DND-41 (cell line): ENCODE data around the gene SENP8.

Source experiments
- EZH2 ChIP-seq: IDR thresholded peaks from 3 replicates; pipeline ENCODE4 v1.6.1; 2012; ENCODE audit warnings: borderline replicate concordance, low read depth, mild to moderate bottlenecking, moderate library complexity, low read length, inconsistent platforms; ENCODE audit not compliant: severe bottlenecking
- TF ChIP-seq, protein P1 (sequence below): IDR thresholded peaks from 2 replicates; pipeline ENCODE4 v1.5.1; 2012; ENCODE audit warnings: borderline replicate concordance, low read length, moderate library complexity, mild to moderate bottlenecking; ENCODE audit not compliant: poor library complexity, severe bottlenecking; ENCODE audit errors: extremely low read depth

DNA sequence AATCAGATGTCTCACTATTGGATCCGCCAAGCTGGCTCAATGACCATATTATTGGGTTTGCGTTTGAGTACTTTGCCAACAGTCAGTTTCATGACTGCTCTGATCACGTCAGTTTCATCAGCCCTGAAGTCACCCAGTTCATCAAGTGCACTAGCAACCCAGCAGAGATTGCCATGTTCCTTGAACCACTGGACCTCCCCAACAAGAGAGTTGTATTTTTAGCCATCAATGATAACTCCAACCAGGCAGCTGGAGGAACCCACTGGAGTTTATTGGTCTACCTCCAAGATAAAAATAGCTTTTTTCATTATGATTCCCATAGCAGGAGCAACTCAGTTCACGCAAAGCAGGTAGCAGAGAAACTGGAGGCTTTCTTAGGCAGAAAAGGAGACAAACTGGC, 21.5 kb downstream of the SENP8 start:
- TF ChIP-seq, protein P1, sequence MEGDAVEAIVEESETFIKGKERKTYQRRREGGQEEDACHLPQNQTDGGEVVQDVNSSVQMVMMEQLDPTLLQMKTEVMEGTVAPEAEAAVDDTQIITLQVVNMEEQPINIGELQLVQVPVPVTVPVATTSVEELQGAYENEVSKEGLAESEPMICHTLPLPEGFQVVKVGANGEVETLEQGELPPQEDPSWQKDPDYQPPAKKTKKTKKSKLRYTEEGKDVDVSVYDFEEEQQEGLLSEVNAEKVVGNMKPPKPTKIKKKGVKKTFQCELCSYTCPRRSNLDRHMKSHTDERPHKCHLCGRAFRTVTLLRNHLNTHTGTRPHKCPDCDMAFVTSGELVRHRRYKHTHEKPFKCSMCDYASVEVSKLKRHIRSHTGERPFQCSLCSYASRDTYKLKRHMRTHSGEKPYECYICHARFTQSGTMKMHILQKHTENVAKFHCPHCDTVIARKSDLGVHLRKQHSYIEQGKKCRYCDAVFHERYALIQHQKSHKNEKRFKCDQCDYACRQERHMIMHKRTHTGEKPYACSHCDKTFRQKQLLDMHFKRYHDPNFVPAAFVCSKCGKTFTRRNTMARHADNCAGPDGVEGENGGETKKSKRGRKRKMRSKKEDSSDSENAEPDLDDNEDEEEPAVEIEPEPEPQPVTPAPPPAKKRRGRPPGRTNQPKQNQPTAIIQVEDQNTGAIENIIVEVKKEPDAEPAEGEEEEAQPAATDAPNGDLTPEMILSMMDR: no peak
- no peak for TF ChIP-seq EZH2
